ENCODE measurements around the gene PAX3. TPM values are rescaled to one million over a fixed set of nuclear protein-coding genes. Genes with fewer than 3 reads are reported as not detected.

Gene PAX3
- total RNA-seq, 1 donor from 2014 or later = 4.6 TPM

- peaks cover 19% of the 10 kb centered on the region for H3K4me1 ChIP-seq
- DNase-seq (ENCODE audit: low spot score) = no peak
- no peaks in the 10 kb centered on the region for H3K36me3 ChIP-seq
- H3K4me1 Mint-ChIP-seq = peaks cover 50% of the 10 kb centered on the region
- no peak overlapping the region for H3K4me3 Mint-ChIP-seq
- no peak overlapping the region for H3K27ac Mint-ChIP-seq
- TF ChIP-seq EZH2 (IDR thresholded peaks at IDR 0.05) (no peak), CTCF (IDR thresholded peaks at IDR 0.05) (no peak), EZH2phosphoT487 (IDR thresholded peaks at IDR 0.05) (no peak)
- peaks cover 2% of the 10 kb centered on the region for H3K27me3 Mint-ChIP-seq (ENCODE audit: insufficient read depth, low read depth)
- no peak overlapping the region for H3K27ac ChIP-seq
- H3K4me2 ChIP-seq = no peak overlapping the region
- H3K4me3 ChIP-seq = no peak overlapping the region
- peaks cover 2% of the 10 kb centered on the region for H3K9me3 Mint-ChIP-seq
- H3K27me3 ChIP-seq = peaks cover 62% of the 10 kb centered on the region
- peaks cover 12% of the 10 kb centered on the region for H3F3A ChIP-seq (ENCODE audit: low read depth)
- H2AFZ ChIP-seq (replicated peaks) = no peak overlapping the region
- H3K9ac ChIP-seq = no peak overlapping the region
- no peaks in the 10 kb centered on the region for H3K9me3 ChIP-seq (ENCODE audit: low read depth)
- no peaks in the 10 kb centered on the region for H3K79me2 ChIP-seq (ENCODE audit: low read depth)
- H4K20me1 ChIP-seq (ENCODE audit: low read depth) = no peaks in the 10 kb centered on the region
- H3K36me3 Mint-ChIP-seq = peaks cover 42% of the 10 kb centered on the region
Measured at GRCh38 chr2:222249444-222249843, 49.4 kb downstream of the PAX3 start.

DNA sequence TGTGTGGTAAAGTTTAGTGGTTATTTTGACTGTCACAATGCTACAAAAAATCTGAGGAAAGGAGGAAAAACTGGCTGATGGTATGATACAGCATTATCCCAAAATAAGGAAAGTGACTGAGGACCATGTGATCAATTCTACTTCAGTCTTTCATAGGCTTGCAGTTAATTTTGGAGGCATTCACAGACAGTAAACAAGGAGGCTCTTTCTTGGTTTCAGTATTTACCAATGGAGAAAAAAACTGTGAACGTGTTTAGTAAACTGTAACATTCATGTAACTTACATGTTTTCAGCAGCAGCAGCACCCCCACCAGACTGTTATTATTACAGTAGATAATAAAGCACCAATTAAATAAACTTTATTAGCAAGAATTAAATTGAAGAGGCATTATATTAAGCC lies 50.0 kb downstream of the PAX3 start:
- Histone ChIP-seq H3K79me2 (ENCODE audit: low read depth) (no peaks in the 10 kb centered on the region), H3K9ac (no peak overlapping the region), H3K9me3 (ENCODE audit: low read depth) (no peaks in the 10 kb centered on the region), H3K36me3 (no peaks in the 10 kb centered on the region), H3F3A (ENCODE audit: low read depth) (peaks cover 12% of the 10 kb centered on the region), H4K20me1 (ENCODE audit: low read depth) (no peaks in the 10 kb centered on the region), H3K4me1 (peaks cover 19% of the 10 kb centered on the region), H3K27ac (no peak overlapping the region), H2AFZ (replicated peaks) (no peak overlapping the region), H3K4me3 (no peak overlapping the region), H3K4me2 (no peak overlapping the region), H3K27me3 (peaks cover 62% of the 10 kb centered on the region)
- no peak overlapping the region for H3K4me3 Mint-ChIP-seq
- peaks cover 2% of the 10 kb centered on the region for H3K27me3 Mint-ChIP-seq (ENCODE audit: insufficient read depth, low read depth)
- H3K9me3 Mint-ChIP-seq = peaks cover 2% of the 10 kb centered on the region
- H3K4me1 Mint-ChIP-seq = peaks cover 52% of the 10 kb centered on the region
- TF ChIP-seq EZH2phosphoT487 (IDR thresholded peaks at IDR 0.05) (no peak), EZH2 (IDR thresholded peaks at IDR 0.05) (no peak)
- peak overlapping the region; percentile 8 for H3K27ac Mint-ChIP-seq
- no peak for DNase-seq (ENCODE audit: low spot score)
- H3K36me3 Mint-ChIP-seq = peaks cover 43% of the 10 kb centered on the region

DNA sequence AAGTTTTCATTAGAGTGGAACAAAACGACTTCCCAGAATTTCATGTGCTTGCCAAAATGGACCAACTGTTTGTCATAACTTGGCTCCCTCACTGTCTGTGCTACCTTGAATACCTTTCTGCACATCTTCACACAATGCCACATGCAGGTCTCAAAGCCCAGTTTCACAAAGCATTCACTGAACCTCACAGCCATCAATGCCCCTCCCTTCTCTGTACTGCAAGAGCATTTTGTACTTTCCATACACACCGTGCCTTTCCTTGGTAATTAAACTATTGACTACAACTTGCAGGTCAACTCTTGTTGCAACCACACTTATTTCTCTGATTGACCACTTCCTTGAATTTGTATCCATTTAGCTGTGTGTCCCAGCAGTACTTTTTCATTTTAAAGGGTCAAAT lies 50.5 kb downstream of the PAX3 start:
- H4K20me1 ChIP-seq (ENCODE audit: low read depth) = no peaks in the 10 kb centered on the region
- peaks cover 56% of the 10 kb centered on the region for H3K4me1 Mint-ChIP-seq

More for the DNA sequence above, 50.5 kb downstream of the PAX3 start:
- H3K4me1 ChIP-seq = peaks cover 19% of the 10 kb centered on the region
- H3K9me3 ChIP-seq (ENCODE audit: low read depth) = no peaks in the 10 kb centered on the region
- no peaks in the 10 kb centered on the region for H3K79me2 ChIP-seq (ENCODE audit: low read depth)
- H3K9ac ChIP-seq = no peak overlapping the region
- H2AFZ ChIP-seq (replicated peaks) = no peak overlapping the region
- H3K4me3 ChIP-seq = no peak overlapping the region
- DNase-seq (ENCODE audit: low spot score) = no peak
- H3K36me3 ChIP-seq = no peaks in the 10 kb centered on the region
- peaks cover 6% of the 10 kb centered on the region for H3F3A ChIP-seq (ENCODE audit: low read depth)
- Mint-ChIP-seq H3K36me3 (peaks cover 46% of the 10 kb centered on the region), H3K9me3 (peaks cover 2% of the 10 kb centered on the region), H3K4me3 (no peak overlapping the region), H3K27me3 (ENCODE audit: insufficient read depth, low read depth) (peaks cover 2% of the 10 kb centered on the region), H3K27ac (no peak overlapping the region)
- H3K4me2 ChIP-seq = no peak overlapping the region
- H3K27me3 ChIP-seq = peaks cover 63% of the 10 kb centered on the region
- no peak overlapping the region for H3K27ac ChIP-seq
- TF ChIP-seq CTCF (IDR thresholded peaks at IDR 0.05) (no peak), EZH2phosphoT487 (IDR thresholded peaks at IDR 0.05) (no peak), EZH2 (IDR thresholded peaks at IDR 0.05) (no peak)

Measured in neural progenitor cell (in vitro differentiated cells).